Measurements from ENCODE around the gene CARD19. TPM values are rescaled to one million over a fixed set of nuclear protein-coding genes. Genes with fewer than 3 reads are reported as not detected.

Gene CARD19
- total and polyA plus RNA-seq, 2 of the 8 experiments (the other 6 are each of a cell fraction or from before 2014, with no cell fraction given) = 21.2 to 112 TPM

GRCh38 chr9:93134015-93134739 lies 38.2 kb downstream of the CARD19 start, which contains the start of gene NINJ1:
TSS of gene NINJ1 (minus strand) at chr9:93134251. CDS start at chr9:93134217, 34 bp downstream.
- WGBS, 2 experiments (ENCODE audit: extremely low coverage in 1 of 2, insufficient coverage in 1 of 2, insufficient read length in 1 of 2, insufficient replicate concordance in 2 of 2, low coverage in 1 of 2, low lambda C conversion rate in 2 of 2, missing lambda C conversion rate in 1 of 2) = 2% methylated on average over 33 of the region's 78 CpGs; no CpG with 5 or more reads in 1 of the 2 experiments
- H3K23ac ChIP-seq (ENCODE audit: insufficient read length) = no peak within 1 kb of the TSS
- peak within 1 kb of the TSS; percentile 92 for H4K91ac ChIP-seq (replicated peaks; ENCODE audit: insufficient read length, low read length)
- peak within 1 kb of the TSS; percentile 90 for H2BK15ac ChIP-seq (ENCODE audit: low read length)
- DNase-seq (ENCODE audit: low read depth in 1 of 2, low spot score in 2 of 2) (peak in 1 of 2 experiments; percentile 85), FAIRE-seq (no peak)
- peaks cover 0 to 32% (median 18%) of the 10 kb centered on the region in 4 experiments; a peak in 6 of 7 replicates for H3K4me1 ChIP-seq (replicated peaks in 1 of 4; ENCODE audit: control insufficient read depth in 3 of 4, insufficient read depth in 4 of 4, low read length in 3 of 4)
- H3K27me3 ChIP-seq (replicated peaks in 1 of 4; ENCODE audit: control insufficient read depth in 3 of 4, extremely low read depth in 1 of 4, insufficient read depth in 3 of 4, low read length in 3 of 4) = peaks cover 0 to 13% (median 10%) of the 10 kb centered on the region in 4 experiments; a peak in 5 of 7 replicates
- H4K8ac ChIP-seq (ENCODE audit: extremely low read depth, insufficient read depth, low read length) = peak within 1 kb of the TSS; percentile 97; the same call in 1 of the 2 replicates
- H2AFZ ChIP-seq (ENCODE audit: low read length) = peak within 1 kb of the TSS; percentile 86
- H4K5ac ChIP-seq (ENCODE audit: insufficient read length, low read depth, low read length) = peak within 1 kb of the TSS; percentile 79
- H3K79me2 ChIP-seq (ENCODE audit: control insufficient read depth in 1 of 2, insufficient read depth in 2 of 2, low read length in 2 of 2) = peaks cover 0 to 9% of the 10 kb centered on the region in 2 experiments; a peak in 1 of 4 replicates
- H3K27ac ChIP-seq (ENCODE audit: low read depth, low read length) = peak within 1 kb of the TSS; percentile 58; the same call in 1 of the 2 replicates
- no peak within 1 kb of the TSS for H3K14ac ChIP-seq (ENCODE audit: insufficient read length)
- H2AK5ac ChIP-seq (ENCODE audit: low read depth, low read length) = 0 out of 2 replicates have a peak within 1 kb of the TSS, but pooled peaks have one; percentile 13
- peak within 1 kb of the TSS; percentile 71 to 86 (median 72) for H3K4me3 ChIP-seq (ENCODE audit: extremely low read depth in 1 of 4, insufficient read depth in 2 of 4, low read depth in 3 of 4, low read length in 4 of 4)
- peaks cover 0 to 4% of the 10 kb centered on the region in 2 experiments for H4K20me1 ChIP-seq (replicated peaks in 1 of 2; ENCODE audit: control insufficient read depth in 1 of 2, insufficient read depth in 2 of 2, low read length in 2 of 2)
- H2BK5ac ChIP-seq (ENCODE audit: low read depth, low read length) = peak within 1 kb of the TSS; percentile 18; the same call in 1 of the 2 replicates
- H3K9ac ChIP-seq (replicated peaks in 1 of 4; ENCODE audit: extremely low read depth in 1 of 4, low read depth in 3 of 4, low read length in 3 of 4) = peak within 1 kb of the TSS; percentile 41 to 76 (median 55)
- peaks cover 9% of the 10 kb centered on the region; the same call in 1 of the 2 replicates for H3K79me1 ChIP-seq (ENCODE audit: low read depth, low read length)
- no peaks in the 10 kb centered on the region for H3K36me3 ChIP-seq (ENCODE audit: control insufficient read depth in 2 of 4, insufficient read depth in 4 of 4, low read length in 3 of 4)
- H2BK20ac ChIP-seq (ENCODE audit: low read length) = peak within 1 kb of the TSS; percentile 23
- peak within 1 kb of the TSS; percentile 88 to 92 for H3K4me2 ChIP-seq (ENCODE audit: insufficient read depth in 1 of 2, low read depth in 2 of 2, low read length in 2 of 2)
- H3K18ac ChIP-seq (ENCODE audit: extremely low read depth, low read length) = peak within 1 kb of the TSS; percentile 75
- peak within 1 kb of the TSS; percentile 60 for H3K56ac ChIP-seq (replicated peaks; ENCODE audit: insufficient read length, low read depth, low read length)
- POLR2A ChIA-PET (ENCODE audit: partially characterized antibody) = interaction anchor here (0.7 to 1.8 kb wide), 7 partner anchors 9 to 38 kb away, joined by 3 to 9 read pairs (median 6); partner anchors contain the start of gene CARD19
- peaks cover 16% of the 10 kb centered on the region; the same call in 1 of the 2 replicates for H3K23me2 ChIP-seq (ENCODE audit: low read depth, low read length)
- H2BK120ac ChIP-seq (replicated peaks; ENCODE audit: low read depth, low read length) = no peak within 1 kb of the TSS
- peak within 1 kb of the TSS; percentile 85; the same call in 1 of the 2 replicates for H2BK12ac ChIP-seq (ENCODE audit: low read depth, low read length)
- CTCF ChIA-PET (ENCODE audit: partially characterized antibody) = interaction anchor here (1.1 to 3.4 kb wide), 4 partner anchors 17 to 251 kb away, joined by 3 to 11 read pairs (median 6); no protein-coding TSS in a partner anchor
- H3K9me3 ChIP-seq (ENCODE audit: insufficient read depth in 2 of 2, low read depth in 1 of 2, low read length in 1 of 2) = no peaks in the 10 kb centered on the region
- peak within 1 kb of the TSS; percentile 97 for H3K4ac ChIP-seq (replicated peaks; ENCODE audit: insufficient read length, low read depth, low read length)
- TF ChIP-seq CHD2 (IDR thresholded peaks at IDR 0.05; ENCODE audit: low read length) (no peak), ATF2 (IDR thresholded peaks at IDR 0.05; ENCODE audit: low read length) (no peak), TAF1 (IDR thresholded peaks at IDR 0.05; ENCODE audit: low read depth, low read length) (peak; percentile 42; the same call in 1 of the 2 replicates), NRF1 (IDR thresholded peaks at IDR 0.05; ENCODE audit: low read depth, low read length) (no peak), JUND (IDR thresholded peaks at IDR 0.05; ENCODE audit: low read length) (no peak)

Measured in H1 (cell line).